Measurements from ENCODE around the gene SLC22A17.

DNA sequence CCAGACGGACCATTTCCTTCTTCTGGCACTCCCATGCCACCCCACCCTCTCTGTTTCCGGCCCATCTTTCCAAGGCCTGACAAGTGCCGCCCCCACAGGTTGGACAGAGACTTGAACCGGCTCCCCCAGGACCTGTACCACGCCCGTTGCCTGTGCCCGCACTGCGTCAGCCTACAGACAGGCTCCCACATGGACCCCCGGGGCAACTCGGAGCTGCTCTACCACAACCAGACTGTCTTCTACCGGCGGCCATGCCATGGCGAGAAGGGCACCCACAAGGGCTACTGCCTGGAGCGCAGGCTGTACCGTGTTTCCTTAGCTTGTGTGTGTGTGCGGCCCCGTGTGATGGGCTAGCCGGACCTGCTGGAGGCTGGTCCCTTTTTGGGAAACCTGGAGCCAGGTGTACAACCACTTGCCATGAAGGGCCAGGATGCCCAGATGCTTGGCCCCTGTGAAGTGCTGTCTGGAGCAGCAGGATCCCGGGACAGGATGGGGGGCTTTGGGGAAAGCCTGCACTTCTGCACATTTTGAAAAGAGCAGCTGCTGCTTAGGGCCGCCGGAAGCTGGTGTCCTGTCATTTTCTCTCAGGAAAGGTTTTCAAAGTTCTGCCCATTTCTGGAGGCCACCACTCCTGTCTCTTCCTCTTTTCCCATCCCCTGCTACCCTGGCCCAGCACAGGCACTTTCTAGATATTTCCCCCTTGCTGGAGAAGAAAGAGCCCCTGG, 23.0 kb upstream of the SLC22A17 start:
- TF ChIP-seq TAF1 (conservative IDR thresholded peaks at IDR 0.05): no peak
- TF ChIP-seq CTCF (IDR thresholded peaks at IDR 0.05; ENCODE audit: low read depth, low read length, missing input control): no peak
- TF ChIP-seq JUND (IDR thresholded peaks at IDR 0.05): no peak
- TF ChIP-seq EGR1 (IDR thresholded peaks at IDR 0.05; ENCODE audit: low read depth in 2 of 2): no peak
- TF ChIP-seq RAD21 (IDR thresholded peaks at IDR 0.05): no peak
- no peak for TF ChIP-seq ZBTB33 (IDR thresholded peaks at IDR 0.05)
- TF ChIP-seq GABPA (IDR thresholded peaks at IDR 0.05 in 1 of 2, conservative IDR thresholded peaks at IDR 0.05 in 1 of 2): no peak
- TF ChIP-seq NR2F2 (IDR thresholded peaks at IDR 0.05): no peak
- no peak for TF ChIP-seq FOXA2 (IDR thresholded peaks at IDR 0.05)
